Liver (tissue), 3 donors: ENCODE results near the gene FN3K.

Experiments used
- CTCF ChIP-seq: fragments of 150-350 bp; IDR thresholded peaks from 2 replicates; pipeline ENCODE4 v1.5.1; 2017; ENCODE audit warnings: improper control_type of control experiment, low read depth, low read length; ENCODE audit not compliant: missing input control
- EGR1 ChIP-seq, 2 donors: IDR thresholded peaks; 2 replicates each; pipeline ENCODE4 v1.6.1; 2016 to 2018; ENCODE audit warnings: antibody characterized with exemption in 2 of 2, low read depth in 2 of 2
- donor health status: healthy.
- donor health status: healthy.

- TF ChIP-seq CTCF (no peak), EGR1 (IDR thresholded peaks at IDR 0.05; ENCODE audit: low read depth in 2 of 2) (no peak)
These were observed 55.0 kb downstream of the FN3K start for GRCh38 chr17:82790391-82790790.
